Sigmoid colon (tissue), 4 donors: Measurements from ENCODE around the gene GRIN1.

Source experiments
- CTCF ChIP-seq, 4 experiments: fragments of 450-650 bp in 3 of 4; fragments of 200-600 bp in 1 of 4; IDR thresholded peaks; one replicate each; pipeline ENCODE4 v1.5.1; 2016 to 2019; ENCODE audit warnings: antibody characterized with exemption in 4 of 4, mild to moderate bottlenecking in 3 of 4, moderate library complexity in 2 of 4
- EP300 ChIP-seq, 4 donors: sonication (generic); formaldehyde crosslinking; IDR thresholded peaks; one replicate each; pipeline ENCODE4 v1.6.1; 2017; ENCODE audit warnings: antibody characterized with exemption in 4 of 4
- POLR2A ChIP-seq, 2 donors: fragments of 450-650 bp; IDR thresholded peaks; one replicate each; pipeline ENCODE4 v1.6.1; 2016; ENCODE audit warnings: antibody characterized with exemption in 2 of 2, mild to moderate bottlenecking in 2 of 2, moderate library complexity in 2 of 2

GRCh38 chr9:137147091-137147792 is 8.3 kb downstream of the GRIN1 start:
- TF ChIP-seq EP300 (IDR thresholded peaks at IDR 0.05): no peak
- TF ChIP-seq CTCF (IDR thresholded peaks at IDR 0.05): no peak
- no peak for TF ChIP-seq POLR2A (IDR thresholded peaks at IDR 0.05)
